NCI-H1930 (cell line): Measurements from ENCODE around the gene LOXL1.
"Not testable (repeated sequence)": the region's sequence is repeated elsewhere in the genome, so short reads cannot be mapped to it uniquely, and the experiment has no call there.

ENCODE experiments used
- DNase-seq, 2 experiments: peaks; one replicate each; lab custom pipeline; 2025; lab: John Stamatoyannopoulos, UW

Gene LOXL1

DNA sequence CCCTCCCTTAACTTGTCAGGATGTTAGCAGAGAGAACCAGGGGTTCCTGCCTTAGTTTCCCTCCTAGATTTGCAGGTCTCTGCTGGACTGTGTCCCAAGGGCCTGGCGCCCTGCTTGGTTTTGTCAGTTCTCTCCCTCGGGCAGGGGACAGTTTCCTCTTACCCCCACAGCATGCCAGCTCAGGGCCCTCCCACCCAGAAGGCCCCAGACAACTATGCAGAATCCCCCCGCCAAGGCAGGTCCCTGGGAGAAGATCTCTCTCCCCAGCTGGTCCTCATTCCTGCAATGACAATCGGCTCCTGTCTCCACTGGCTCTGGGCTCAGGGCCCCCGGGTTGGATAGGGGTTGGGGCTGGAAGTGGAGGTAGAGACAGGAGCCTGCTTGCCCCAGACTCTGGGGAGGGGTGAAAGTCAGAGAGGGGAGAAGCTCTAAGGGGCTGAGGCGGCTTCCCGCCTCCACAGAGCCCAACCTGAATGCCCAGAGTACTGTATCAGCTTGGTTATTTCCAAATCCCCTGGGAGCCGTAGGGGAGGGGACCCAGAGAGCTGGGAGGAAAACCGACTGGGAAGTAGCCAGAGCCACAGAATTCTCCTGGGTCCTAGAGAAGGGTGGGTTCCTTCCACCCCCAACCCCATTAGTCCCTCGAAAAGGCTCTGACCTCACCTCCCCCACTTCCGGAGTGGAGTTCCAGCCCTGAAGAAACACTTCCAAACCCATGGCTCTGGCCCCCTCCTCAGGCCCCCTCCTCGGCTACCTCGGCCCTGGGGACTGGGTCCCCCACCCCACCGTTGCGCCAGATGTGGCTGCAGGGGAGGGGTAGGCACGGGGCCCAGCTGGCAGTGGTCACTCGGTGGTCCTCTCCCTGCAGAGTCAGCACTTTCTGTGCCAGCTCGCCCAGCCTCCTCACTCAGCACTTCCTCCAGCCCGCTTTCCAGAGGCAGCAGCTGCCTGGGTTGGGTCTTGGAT lies 3.8 kb upstream of the LOXL1 start:
- no peak for DNase-seq

DNA sequence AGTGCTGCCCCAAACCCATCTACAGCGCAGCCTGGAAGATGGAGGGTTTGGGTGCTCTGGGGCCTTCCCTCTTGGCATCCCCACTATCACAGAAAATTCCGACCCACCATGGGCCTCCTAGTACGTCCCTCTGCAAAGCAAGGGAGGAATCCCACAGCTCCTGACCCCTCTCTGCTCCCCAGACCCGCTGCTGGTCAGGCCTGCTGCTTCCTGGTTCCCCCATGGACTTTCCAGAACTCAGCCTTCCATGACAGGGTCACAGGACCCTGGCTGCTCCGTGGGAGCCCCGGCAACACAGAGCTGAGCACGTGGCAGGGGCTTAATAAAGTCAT lies 3.1 kb upstream of the LOXL1 start:
- DNase-seq, result no peak

DNA sequence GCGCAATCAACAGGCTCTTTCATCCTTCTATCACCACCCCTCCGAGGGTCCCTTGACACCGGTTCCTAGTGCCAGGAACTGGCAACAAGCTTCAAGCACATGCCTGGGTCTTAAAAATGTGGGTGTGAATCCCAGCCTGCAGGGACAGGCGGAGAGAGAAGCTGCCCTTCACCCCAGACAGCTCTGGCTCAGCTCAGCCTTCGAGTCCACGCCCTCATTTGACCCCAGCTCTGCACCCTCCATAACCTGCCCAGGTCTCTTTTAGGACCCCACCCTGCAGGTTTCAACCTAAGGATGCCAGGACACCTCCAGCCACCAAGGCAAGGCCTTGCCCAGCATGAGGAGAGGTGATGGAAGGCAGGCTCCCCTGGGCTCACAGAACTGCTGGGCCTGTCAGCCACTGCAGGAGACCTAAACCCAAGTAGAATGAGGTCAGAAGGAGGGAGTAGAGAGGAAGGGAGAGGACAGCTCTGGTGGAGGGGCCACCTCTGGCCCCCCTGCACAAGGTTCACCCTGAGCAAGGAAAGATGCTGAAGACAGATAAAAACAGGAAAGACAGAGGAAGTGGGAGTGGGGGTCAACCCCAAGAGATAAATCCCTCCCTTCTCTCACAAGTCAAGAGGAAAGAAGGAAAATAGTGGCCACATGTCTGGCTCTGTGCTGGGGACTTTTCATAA lies 2.6 kb upstream of the LOXL1 start:
- no peak for DNase-seq

DNA sequence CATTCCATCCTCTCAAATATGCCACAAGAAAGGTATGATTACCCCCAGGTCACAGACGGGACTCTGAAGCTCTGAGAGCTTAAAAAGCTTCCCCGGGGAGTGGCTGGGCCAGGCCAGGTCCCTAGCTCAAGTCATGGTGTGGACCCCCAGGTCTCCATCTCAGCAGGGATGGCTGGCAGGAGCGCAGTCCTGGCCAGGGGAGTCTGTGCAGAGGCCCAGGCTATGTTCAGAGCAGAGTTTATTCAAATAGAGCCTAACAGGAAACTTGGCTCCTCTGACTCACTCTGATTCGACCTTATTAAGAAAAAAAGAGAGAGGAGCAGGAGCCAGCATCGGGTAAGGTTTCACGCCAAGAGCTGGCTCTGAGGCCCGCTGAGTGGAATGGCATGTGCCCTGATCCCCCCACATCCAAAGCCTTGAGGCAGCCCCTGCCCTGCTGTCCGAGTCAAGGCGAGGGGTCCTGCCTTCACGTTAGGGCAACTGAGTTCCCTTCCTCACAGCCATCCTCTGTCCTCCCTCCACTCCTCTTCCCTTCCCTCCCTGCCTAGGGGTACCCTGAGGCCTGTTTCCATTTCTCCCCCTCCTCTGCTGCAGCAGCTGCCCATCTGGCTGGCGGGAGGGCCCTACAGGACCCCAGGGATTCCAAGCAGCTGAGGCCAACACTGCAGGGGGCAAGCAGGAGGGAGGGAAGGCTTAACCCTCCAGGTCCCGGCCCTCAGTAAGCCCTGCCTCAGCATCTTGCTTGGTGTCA lies 1.9 kb upstream of the LOXL1 start:
- DNase-seq, result no peak

DNA sequence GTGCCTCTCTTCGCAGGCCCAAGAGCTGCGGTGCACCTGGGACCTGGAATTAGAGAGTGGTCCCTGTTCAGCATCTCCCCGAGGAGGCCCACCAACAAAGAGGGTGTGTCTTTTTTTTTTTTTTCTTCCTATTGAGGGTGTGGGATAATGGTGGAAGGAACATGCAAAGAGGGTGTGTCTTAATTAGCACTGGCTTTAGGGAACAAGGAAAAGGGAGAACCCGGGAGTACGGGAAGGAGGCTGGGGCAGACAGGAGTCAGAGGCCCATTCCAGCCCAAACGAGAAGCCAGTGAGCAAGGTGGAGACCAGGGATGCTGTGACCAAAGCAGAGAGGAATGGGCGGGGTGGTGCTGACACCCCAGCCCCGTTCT lies 429 bp upstream of the LOXL1 start:
- DNase-seq, result no peak

DNA sequence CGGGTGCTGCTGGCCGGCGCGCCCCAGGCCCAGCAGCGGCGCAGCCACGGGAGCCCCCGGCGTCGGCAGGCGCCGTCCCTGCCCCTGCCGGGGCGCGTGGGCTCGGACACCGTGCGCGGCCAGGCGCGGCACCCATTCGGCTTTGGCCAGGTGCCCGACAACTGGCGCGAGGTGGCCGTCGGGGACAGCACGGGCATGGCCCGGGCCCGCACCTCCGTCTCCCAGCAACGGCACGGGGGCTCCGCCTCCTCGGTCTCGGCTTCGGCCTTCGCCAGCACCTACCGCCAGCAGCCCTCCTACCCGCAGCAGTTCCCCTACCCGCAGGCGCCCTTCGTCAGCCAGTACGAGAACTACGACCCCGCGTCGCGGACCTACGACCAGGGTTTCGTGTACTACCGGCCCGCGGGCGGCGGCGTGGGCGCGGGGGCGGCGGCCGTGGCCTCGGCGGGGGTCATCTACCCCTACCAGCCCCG lies 777 bp downstream of the LOXL1 start:
- DNase-seq, result peak in 1 of 2 experiments; percentile 5

DNA sequence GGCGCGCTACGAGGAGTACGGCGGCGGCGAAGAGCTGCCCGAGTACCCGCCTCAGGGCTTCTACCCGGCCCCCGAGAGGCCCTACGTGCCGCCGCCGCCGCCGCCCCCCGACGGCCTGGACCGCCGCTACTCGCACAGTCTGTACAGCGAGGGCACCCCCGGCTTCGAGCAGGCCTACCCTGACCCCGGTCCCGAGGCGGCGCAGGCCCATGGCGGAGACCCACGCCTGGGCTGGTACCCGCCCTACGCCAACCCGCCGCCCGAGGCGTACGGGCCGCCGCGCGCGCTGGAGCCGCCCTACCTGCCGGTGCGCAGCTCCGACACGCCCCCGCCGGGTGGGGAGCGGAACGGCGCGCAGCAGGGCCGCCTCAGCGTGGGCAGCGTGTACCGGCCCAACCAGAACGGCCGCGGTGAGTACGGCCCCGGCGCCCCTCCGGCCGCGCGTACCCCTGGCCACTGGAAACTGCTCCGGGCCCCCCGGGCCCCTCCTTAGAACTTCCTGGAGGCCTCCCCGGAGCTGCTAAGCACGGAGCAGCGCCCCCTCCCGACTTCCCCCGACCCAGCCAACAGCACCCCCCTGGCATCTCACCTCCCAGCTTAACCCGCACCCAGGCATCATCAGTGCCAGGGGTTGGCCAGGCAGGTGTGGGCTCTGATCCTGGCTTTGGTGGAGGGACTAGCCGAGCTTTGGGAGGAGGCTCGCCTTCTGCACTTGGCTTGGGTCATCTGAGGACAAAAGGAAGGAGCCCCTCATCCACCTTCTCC lies 1.4 kb downstream of the LOXL1 start:
- peak; percentile 40 to 44 for DNase-seq

DNA sequence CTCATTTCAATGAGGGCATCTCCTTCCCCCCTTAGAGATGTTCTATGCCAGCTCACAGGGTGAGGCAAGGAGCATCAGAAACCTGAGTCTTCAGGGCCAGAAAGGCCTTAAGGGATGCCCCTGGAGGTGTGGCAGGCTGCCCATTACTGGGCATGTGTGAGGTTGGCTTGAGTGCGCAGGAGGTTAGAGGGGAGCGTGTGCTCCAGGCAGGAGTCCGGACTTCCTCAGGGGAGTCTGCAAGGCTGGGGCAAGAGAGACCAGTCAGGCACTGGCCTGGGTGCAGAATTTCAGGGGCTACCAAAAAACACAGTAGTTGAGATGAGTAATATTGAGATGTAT lies 1.9 kb downstream of the LOXL1 start:
- no peak for DNase-seq

DNA sequence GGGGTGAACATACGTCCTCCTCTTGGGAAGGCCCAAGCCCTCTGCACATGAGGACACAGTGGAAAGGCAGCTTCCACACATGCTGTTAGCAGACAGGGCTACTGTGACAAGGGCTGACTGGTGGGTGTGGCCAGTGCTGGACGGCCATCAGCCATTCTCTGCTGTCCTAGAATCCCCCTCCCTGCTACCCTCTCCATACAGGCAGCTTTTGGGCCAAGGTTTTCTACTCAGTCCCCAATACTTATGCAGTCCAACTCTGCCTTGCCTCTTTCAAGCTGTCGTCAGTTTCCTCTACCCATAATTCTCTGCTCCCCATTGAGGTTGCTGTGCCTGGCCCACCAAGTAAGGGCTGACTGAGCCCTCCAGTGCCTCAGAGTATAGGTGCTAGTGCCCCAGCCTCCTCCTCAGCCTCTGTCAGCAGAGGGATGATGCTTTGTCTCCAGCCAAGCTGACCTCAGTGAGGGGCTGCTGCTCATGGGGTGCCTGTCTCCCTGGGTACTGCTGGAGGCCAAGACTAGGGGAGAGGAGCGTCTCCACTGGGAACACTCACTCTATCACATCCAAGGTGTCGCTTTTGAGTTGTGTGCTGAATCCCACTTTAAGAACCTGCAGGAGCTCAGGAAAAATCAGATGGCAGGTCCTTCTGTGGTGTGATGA lies 2.8 kb downstream of the LOXL1 start:
- no peak for DNase-seq

DNA sequence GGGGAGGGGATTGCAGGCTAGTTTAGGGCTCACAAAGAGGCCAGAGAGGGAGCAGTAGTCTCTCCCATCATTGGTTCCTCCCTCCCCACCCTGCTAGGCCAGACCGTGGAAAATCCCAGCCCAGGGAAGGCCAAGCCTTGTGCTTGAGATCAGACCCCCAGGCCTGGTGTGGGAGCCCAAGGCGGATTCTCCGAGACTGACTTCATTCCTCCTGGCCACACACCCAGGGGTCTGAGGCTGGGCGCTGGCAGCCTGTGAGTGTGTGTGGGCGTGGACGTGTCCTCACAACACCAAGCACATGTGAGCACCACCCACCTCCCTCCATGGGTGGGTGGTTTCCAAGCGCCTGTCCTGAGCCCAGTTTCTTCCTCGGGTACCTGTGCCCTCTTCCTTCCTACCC lies 4.1 kb downstream of the LOXL1 start:
- no peak for DNase-seq

DNA sequence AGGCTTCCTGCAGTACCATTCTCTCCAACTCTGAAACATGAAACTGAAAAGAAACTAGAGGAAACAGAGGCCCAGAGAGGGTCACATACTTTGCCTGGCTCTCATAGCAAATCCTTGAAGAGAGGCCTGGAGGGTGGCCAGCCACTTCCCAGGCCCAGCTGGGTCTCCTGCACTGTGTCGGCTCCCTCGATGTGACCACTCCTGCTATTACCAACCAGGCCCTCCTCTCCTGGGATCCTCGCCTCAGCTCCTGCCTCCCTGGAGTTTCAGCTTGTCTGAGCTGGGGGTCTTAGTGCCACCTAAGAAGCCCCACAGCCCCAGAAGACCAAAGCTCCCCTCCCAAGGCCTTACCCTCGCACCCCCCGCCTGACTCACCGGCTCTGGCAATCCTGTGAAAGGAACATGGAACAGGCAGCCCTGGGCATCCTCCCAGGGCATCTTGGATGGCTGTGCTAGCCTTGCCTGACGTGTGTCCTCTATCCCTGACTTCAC lies 4.6 kb downstream of the LOXL1 start:
- DNase-seq, result no peak

DNA sequence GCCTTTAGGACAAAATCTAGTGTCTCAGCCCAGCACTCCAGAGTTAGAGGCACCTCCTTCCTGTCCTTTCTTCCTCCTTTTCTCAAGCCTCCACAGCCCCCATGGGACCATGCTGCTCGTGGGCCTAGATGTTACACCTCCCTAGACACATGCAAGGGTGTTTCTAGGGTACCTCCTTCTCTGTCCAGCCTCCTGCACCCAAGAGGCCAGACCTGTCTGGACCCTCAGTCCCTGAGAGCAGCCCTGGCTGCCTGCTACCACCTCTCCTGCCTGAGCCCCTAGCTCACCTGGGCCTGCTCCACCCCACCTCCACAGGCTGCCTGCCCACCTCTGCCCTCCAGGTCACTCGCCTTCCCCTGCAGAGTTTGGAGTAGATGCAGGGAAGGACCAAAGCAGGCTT lies 5.2 kb downstream of the LOXL1 start:
- DNase-seq, result no peak

DNA sequence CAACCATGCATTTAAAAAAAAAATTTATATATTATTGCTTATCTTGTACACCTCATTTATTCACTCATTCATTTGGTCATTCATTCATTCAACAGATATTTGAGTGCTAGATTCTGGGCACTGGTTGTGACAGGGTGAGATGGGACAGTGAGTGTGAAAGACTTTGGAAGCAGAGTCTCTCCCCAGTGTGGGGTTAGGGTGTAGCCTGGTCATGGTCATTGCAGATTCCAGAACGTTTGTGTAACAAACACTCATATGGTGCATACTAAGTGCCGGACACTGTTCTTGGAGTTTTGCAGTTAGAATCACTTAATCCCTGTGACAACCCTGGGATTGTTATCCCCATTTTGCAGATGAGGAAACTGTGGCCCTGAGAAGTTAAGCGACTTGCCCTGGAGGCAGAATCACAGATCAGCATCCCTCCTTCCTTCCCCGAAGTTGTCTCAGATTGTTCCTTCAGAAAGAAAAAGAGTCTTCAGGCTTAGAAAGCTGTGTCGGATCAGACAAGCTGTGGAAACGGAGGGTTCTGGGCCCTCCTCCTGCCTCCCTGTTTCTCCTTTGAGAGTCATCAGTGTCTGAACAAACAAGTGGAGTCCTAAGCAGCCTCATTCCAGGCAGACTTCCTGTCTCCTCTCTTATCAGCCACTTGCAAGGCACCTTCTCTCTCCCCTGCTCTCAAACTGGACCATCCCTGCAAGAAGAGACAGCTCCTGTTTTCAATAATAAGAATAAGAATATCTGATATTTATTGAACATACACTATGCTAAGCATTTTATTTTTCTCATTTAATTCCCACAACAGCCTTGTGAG lies 6.3 kb downstream of the LOXL1 start:
- DNase-seq, result no peak

DNA sequence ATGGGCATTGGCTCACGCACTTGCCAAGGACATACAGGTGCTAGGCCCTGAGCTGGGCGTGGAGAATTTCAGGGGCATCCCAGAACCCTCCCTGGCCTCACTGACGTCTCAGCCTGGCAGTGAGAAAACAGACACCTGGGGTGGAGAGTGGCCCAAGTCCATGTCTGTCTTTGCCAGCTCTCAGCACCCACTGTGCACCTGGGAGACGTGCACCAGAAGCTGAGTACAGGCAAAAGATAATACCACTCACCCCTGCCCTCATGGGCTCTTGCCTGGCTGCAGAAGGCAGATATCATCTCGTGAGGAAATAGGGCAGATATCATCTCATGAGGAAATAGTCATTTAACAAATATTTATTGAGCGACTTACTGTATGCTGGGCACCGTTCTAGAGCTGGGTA lies 8.0 kb downstream of the LOXL1 start:
- no peak for DNase-seq

DNA sequence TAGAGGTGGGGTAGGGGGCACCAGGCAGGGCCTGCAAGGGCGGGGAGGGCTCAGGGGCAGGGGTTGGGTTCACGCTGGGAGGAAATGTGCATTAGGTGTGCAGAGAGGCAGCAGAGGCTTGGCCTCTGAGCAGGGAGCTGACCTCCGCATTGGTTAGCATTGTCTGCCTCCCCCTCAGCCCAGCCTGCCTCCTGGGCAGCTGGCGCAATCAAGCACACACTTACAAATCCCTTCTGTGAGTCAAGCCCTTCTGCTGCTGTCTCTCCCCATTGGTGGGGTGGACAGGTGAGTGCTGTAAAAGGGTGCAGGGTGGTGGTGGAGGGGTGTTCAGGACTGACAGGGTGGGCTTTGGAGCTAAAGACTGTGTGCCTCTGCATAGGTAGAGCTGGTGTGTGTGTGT lies 9.3 kb downstream of the LOXL1 start:
- DNase-seq, result no peak

DNA sequence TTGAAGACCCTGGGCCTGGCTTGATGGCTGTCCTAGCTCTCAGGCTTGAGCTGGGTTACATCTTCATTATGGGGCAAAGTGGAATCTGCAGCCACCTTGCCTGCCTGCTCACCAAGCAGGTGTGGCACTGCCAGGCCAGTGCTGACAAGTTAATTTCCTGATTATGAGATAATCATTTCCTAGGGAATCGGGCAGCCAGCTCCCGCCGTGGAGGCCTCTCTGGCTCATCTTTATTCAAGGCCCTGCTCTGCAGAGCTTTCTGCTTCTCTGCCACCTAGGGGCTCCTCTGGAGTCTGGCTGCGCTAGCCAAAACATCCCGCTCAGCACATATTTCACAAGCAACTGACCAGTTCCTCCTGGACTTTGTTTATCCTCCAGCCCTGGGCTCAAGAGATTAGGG lies 9.9 kb downstream of the LOXL1 start:
- DNase-seq, result no peak

DNA sequence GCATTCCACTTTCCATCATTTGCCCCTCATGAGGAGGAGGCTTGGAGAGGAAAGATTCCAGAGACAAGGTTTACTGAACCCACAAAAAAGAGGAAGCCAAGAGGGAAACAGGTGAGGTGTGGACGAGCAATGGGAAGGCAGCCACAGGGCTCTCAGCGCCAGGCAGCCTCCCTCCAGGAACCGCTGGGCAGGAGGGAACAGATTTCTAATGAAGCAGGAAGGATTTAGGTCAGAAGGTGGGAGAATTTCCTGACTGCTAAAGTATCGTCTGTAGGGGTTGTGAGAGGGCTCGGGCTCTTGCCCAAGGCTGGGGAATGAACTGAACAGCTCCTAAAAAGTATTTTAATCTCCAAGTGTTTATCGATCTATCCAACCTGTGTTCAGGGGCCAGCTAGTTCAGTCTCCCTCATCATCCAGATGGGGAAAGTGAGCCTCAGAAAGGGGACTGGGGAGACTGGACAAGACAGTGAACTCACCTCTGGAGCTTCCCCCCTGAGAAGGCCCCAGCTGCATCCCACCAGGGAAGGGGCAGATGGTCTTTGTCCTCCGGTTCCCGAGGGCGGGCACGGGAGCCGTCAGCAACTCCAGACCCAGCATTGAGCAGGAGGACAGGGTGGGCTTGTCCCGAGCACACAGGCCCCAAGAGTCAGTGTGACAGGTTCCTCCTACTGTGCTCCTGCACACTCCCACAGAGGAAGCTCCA lies 10.5 kb downstream of the LOXL1 start:
- DNase-seq, result no peak

DNA sequence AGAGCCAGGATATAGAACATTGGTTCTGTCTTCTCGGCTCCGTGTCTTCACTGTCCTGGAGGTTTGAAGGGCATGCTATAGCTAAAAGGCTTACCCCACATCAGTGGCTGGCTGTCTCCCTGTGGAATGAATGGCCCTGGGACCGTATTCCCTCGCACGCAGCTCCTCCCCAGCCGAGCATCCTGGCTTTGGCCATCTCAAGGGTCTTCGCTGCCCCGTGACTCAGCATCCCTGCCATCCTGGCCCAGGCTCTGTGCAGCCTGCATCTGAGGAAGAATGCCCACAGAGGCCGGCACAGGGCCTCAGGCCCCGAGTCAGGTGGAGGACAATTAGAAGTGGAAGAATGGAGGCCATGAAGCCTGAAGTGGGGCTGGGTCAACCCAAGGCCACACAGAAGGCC lies 11.0 kb downstream of the LOXL1 start:
- no peak for DNase-seq

DNA sequence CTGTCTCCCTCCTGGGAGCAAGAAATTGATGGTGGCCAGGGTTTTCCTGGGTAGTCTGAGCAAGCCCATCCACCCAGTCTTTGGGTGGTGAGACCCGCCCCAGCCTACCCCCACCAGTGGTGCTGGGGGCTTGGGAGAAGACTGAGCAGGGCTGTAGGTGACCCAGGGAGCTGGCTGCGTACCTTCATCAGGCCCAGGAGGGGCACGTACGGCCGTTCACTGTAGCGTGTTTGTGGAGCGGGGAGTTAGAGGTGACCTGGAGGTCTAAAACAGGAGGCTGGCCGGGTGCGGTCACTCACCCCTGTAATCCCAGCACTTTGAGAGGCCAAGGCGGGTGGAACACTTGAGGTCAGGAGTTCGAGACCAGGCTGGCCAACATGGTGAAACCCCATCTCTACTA lies 11.5 kb downstream of the LOXL1 start:
- DNase-seq, result no peak

DNA sequence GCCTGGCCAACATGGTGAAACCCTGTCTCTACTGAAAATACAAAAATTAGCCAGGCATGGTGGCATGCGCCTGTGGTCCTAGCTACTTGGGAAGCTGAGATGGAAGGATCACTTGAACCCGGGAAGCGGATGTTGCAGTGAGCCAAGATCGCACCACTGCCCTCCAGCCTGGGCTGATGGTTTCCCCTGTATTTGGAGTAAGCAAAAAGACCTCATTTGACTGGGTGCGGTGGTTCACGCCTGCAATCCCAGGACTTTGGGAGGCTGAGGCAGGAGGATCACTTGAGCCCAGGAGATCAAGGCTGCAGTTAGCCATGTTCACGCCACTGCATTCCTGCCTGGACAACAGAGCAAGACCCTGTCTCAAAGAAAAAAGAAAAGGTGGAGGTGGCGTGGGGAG lies 12.3 kb downstream of the LOXL1 start:
- DNase-seq, result not testable (repeated sequence)
